Coronary artery (tissue), 2 donors: ENCODE measurements around the gene RFTN2.
A peak's percentile ranks its signal among the peaks of the same experiment; 100 is the strongest.
"Not testable (repeated sequence)": the region's sequence is repeated elsewhere in the genome, so short reads cannot be mapped to it uniquely, and the experiment has no call there.

ENCODE experiments used
- DNase-seq: peaks from one replicate; pipeline ENCODE4 v3.0.0-alpha.2; 2017; ENCODE audit warnings: low spot score
- H3K27ac ChIP-seq, 2 donors: fragments of 200-600 bp; sonication (generic); one replicate each; pipeline ENCODE4 v1.5.1; 2016 to 2019
- H3K4me3 ChIP-seq: fragments of 200-600 bp; sonication (generic); 2 replicates; pipeline ENCODE4 v1.5.1; 2016; ENCODE audit warnings: mild to moderate bottlenecking, moderate library complexity
- TF ChIP-seq, protein P1 (sequence below): fragments of 200-600 bp; sonication (generic); IDR thresholded peaks from one replicate; pipeline ENCODE4 v1.5.1; 2019; ENCODE audit warnings: antibody characterized with exemption

RFTN2 gene

DNA sequence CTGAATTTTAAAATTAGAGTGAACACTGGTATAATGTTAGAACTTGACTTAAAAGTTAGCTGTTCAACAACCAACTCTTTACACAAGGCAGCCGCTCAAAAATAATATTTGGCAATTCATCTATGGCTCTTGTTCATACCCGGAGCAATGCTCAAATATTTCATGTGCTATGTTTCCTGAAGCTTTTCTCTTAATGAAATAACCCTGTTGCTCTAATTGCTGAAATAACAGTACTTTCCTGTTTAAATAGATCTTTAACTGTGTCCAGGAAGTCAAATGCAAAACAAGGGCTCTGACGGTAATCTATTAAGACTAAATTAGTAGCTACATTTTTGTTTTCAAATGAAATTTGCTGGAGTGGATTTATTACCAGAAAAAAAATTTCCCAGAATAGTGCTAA is 33.7 kb downstream of the RFTN2 start:
- Histone ChIP-seq H3K27ac (no peak overlapping the region), H3K4me3 (no peak overlapping the region)
- TF ChIP-seq, protein P1, sequence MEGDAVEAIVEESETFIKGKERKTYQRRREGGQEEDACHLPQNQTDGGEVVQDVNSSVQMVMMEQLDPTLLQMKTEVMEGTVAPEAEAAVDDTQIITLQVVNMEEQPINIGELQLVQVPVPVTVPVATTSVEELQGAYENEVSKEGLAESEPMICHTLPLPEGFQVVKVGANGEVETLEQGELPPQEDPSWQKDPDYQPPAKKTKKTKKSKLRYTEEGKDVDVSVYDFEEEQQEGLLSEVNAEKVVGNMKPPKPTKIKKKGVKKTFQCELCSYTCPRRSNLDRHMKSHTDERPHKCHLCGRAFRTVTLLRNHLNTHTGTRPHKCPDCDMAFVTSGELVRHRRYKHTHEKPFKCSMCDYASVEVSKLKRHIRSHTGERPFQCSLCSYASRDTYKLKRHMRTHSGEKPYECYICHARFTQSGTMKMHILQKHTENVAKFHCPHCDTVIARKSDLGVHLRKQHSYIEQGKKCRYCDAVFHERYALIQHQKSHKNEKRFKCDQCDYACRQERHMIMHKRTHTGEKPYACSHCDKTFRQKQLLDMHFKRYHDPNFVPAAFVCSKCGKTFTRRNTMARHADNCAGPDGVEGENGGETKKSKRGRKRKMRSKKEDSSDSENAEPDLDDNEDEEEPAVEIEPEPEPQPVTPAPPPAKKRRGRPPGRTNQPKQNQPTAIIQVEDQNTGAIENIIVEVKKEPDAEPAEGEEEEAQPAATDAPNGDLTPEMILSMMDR, result no peak
- DNase-seq, result no peak

DNA sequence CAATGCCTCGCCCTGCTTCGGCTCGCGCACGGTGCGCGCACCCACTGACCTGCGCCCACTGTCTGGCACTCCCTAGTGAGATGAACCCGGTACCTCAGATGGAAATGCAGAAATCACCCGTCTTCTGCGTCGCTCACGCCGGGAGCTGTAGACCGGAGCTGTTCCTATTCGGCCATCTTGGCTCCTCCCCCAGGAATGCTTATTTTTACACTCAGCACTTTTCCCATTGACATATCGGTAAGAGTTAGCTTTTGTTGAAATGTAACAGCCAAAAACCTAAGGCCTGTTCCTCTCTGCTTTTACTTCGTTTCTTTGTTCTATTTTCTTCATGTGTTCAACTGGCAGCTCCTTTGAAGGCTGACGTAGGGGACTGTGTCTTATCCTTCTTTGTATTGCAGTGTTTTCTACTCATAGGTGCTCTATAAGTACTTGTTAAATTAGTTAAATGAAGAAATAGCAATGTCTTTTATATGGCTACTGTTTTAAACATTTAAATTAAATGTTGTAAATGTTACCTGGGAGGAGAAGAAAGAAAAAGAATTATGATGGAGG is 34.7 kb downstream of the RFTN2 start:
- H3K27ac ChIP-seq, H3K4me3 ChIP-seq, DNase-seq: not testable (repeated sequence)

DNA sequence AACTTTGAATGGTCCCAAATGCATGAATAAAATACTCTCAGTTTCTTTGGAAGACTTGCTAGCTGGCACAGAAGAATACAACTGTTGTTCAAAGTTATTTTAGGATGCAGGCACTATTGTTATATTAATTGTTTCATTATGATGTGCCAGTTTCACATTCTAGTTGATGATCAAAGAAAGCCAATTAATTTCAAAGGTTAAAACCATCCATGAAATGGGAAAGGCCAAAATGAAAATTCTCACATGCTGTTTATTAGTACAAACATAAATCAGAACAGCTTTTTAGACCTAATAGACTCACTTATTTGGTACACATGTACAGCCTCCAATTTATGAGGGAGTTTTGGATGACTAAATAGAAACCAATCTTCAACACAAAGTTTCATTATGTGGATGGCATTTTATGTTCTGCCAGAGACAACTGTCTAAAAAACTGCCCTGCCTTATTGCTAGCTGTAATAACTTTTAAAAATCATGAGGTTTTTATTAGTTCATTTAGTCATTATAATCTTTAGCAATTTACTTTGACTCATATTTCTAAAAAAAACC is 42.2 kb downstream of the RFTN2 start:
- Histone ChIP-seq H3K27ac (no peak overlapping the region), H3K4me3 (no peak overlapping the region)
- no peak for DNase-seq
- TF ChIP-seq, protein P1, result no peak

DNA sequence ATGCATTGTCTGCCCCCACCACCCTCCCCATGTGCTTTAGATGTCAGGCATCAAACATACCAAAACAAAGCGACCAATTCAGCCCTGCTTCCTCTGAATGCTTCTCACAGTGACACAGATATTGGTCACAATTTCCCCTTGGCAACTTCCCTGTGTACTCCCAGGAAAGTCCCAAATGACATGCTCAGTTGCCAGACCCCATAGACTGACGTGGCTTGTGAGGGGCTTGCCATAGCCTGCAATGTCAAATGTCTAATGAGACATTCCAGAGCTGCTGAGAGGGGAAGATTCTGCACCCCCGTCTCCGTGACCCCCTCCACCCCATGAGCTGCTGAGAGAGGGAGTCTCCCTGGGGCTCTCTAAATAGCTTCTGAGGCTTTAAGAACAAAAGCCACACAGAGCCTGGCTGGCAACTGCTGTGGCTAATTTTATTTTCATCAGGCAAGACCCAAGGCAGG is 47.3 kb downstream of the RFTN2 start:
- H3K4me3 ChIP-seq, result no peak overlapping the region
- TF ChIP-seq, protein P1, result no peak
- peak overlapping the region in 1 of 2 donors; percentile 48 for H3K27ac ChIP-seq
- peak; percentile 72 for DNase-seq

DNA sequence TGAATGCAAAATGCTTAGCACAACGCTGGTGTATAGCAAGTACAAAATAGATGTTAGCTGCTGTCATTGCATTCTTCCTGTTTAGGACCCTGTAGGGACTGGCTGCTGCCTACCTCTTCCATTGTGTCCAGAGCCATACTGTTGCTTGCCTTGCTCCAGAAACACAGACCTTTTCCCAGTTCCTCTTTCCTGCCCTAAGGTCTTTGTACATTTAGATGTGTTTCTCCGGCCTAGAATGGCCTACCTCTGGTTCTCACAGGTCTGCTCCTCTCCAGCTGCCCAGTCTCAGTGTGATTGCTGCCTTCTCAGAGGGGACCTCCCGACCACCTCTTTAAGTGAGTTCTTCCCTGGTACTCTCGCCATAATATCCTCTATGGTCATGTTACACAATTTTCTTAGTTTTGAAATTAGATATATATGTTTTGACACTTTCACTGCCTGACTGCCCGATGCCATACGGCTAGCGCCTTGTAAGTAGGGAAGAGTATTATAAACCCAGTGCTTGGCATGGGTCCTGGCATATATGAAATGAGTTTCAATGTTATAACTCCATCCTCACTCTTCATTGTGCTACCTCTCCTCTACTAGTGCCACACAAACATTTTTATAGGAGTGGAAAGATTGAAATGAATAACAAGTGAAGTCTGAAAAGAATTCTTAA is 48.3 kb downstream of the RFTN2 start:
- Histone ChIP-seq H3K4me3 (no peak overlapping the region), H3K27ac (peak overlapping the region in 1 of 2 donors; percentile 48)
- DNase-seq, result no peak
- TF ChIP-seq, protein P1, result no peak

DNA sequence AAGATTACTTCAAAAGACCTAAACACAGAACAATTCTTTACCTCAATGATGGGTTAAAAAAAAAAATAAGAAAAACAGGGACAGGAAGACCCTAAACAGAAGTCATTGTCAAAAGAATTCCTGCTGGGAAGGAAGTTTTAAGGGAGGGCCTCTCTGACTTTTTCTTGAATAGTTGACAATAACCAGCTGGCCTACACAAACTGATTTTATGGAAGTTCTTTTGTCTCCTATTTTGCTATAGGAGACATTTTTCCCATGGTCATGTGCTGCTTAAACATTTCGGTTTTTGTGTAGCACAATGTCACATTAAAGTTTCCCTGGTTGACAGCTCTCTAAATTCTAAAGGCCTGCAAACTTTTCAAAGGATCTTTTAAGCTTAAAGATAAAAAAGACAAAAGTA is 55.3 kb downstream of the RFTN2 start:
- no peak overlapping the region for H3K4me3 ChIP-seq
- H3K27ac ChIP-seq, result no peak overlapping the region
- no peak for DNase-seq
- TF ChIP-seq, protein P1, result no peak

DNA sequence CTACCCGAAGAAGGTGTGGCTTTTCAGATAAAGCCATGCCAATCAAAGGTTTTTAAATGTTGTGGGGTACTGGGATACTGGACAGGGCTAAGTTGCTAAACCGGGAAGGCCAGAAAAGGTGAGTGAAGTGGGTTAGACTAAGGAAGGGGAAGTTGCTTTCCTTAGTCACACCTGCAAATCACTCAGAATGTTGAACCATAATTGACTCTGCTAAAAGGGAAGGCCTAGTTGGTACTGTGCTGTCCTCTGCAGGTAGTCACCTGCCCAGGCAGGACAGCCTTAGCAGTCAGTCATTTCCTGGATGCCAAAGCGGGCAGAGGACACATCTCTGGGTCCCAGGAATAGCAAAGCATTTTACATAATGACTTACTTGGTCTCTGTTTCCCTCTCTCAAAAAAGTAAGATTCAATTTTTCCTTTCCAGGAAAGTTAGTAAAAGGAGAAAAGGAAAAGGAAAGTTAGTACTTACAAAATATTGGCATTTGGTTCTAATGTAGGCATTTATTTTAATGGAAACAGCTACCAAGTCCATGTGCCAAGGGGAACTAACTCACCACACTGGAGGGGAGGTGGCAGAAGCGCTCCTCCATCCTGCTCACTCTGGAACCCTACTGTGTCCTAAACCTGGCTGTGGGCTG is 60.3 kb downstream of the RFTN2 start:
- DNase-seq, result no peak
- Histone ChIP-seq H3K27ac (no peak overlapping the region), H3K4me3 (no peak overlapping the region)
- TF ChIP-seq, protein P1, result no peak
